CD14-positive monocyte (primary cell): Measurements from ENCODE around the gene FAM171A1. TPM values are rescaled to one million over a fixed set of nuclear protein-coding genes. Genes with fewer than 3 reads are reported as not detected.

Experiments
- DNase-seq, 3 donors: peaks; one replicate each; pipeline ENCODE4 v3.0.0-alpha.2; 2011 to 2022
- H2AFZ ChIP-seq: 2 replicates; pipeline ENCODE4 v1.6.0; 2012; ENCODE audit warnings: mild to moderate bottlenecking, low read depth, low read length, inconsistent platforms; ENCODE audit not compliant: insufficient read depth, poor library complexity, severe bottlenecking
- H3K27ac ChIP-seq, 2 donors: 1 replicate in 1 of 2; 2 replicates in 1 of 2; pipeline ENCODE4 v1.5.1; 2012 to 2013; ENCODE audit warnings: low read length in 2 of 2, control low read depth in 1 of 2, inconsistent platforms in 1 of 2, low read depth in 1 of 2, mild to moderate bottlenecking in 1 of 2
- H3K27me3 ChIP-seq, 2 donors: one replicate each; pipeline versions ENCODE4 v1.6.0 to v1.6.1; 2011 to 2013; ENCODE audit warnings: low read length in 2 of 2; ENCODE audit not compliant: control insufficient read depth in 2 of 2, insufficient read depth in 2 of 2
- H3K36me3 ChIP-seq, 2 donors: replicated peaks in 1 of 2; 1 replicate in 1 of 2; 2 replicates in 1 of 2; pipeline versions ENCODE4 v1.5.1 to v1.6.1; 2012 to 2013; ENCODE audit warnings: low read length in 2 of 2, control low read depth in 1 of 2, inconsistent platforms in 1 of 2, mild to moderate bottlenecking in 1 of 2; ENCODE audit not compliant: insufficient read depth in 2 of 2, control insufficient read depth in 1 of 2
- H3K4me1 ChIP-seq, 2 donors: 1 replicate in 1 of 2; 2 replicates in 1 of 2; pipeline versions ENCODE4 v1.5.1 to v1.6.1; 2012 to 2013; ENCODE audit warnings: low read length in 2 of 2, control low read depth in 1 of 2, inconsistent platforms in 1 of 2, mild to moderate bottlenecking in 1 of 2, moderate library complexity in 1 of 2; ENCODE audit not compliant: insufficient read depth in 2 of 2, control insufficient read depth in 1 of 2
- H3K4me2 ChIP-seq: replicated peaks from 2 replicates; pipeline ENCODE3; 2012; ENCODE audit warnings: low read length, moderate library complexity, mild to moderate bottlenecking; ENCODE audit not compliant: poor library complexity, severe bottlenecking; ENCODE audit errors: extremely low read depth
- H3K4me3 ChIP-seq, 3 experiments: fragments of 200-600 bp in 1 of 3; sonication (generic) in 1 of 3; replicated peaks in 1 of 3; 1 replicate in 2 of 3; 2 replicates in 1 of 3; pipeline ENCODE4 v1.5.1; 2011 to 2013; ENCODE audit warnings: low read length in 3 of 3, mild to moderate bottlenecking in 3 of 3, control low read depth in 2 of 3, low read depth in 2 of 3, inconsistent platforms in 1 of 3, moderate library complexity in 1 of 3
- H3K79me2 ChIP-seq: 2 replicates; pipeline ENCODE4 v1.6.0; 2012; ENCODE audit warnings: mild to moderate bottlenecking, control low read depth, inconsistent platforms, low read length, moderate library complexity; ENCODE audit not compliant: insufficient read depth
- H3K9ac ChIP-seq: 2 replicates; pipeline ENCODE4 v1.6.0; 2017; ENCODE audit warnings: low read length, mild to moderate bottlenecking; ENCODE audit not compliant: insufficient read depth, poor library complexity, severe bottlenecking
- H3K9me3 ChIP-seq, 2 donors: replicated peaks in 1 of 2; 1 replicate in 1 of 2; 2 replicates in 1 of 2; pipeline versions ENCODE4 v1.5.1 to v1.6.1; 2012 to 2013; ENCODE audit warnings: low read length in 2 of 2, control low read depth in 1 of 2; ENCODE audit not compliant: control insufficient read depth in 1 of 2, insufficient read depth in 1 of 2
- H4K20me1 ChIP-seq: 2 replicates; pipeline ENCODE4 v1.6.0; 2012; ENCODE audit warnings: mild to moderate bottlenecking, low read length, control low read depth, moderate library complexity; ENCODE audit not compliant: insufficient read depth
- H3K27ac Mint-ChIP-seq, 7 donors: one replicate each; pipeline ENCODE4 v1.8.0; 2020; ENCODE audit warnings: mild to moderate bottlenecking in 7 of 7, mixed read lengths in 7 of 7, moderate library complexity in 6 of 7, inconsistent platforms in 2 of 7
- H3K27me3 Mint-ChIP-seq, 3 donors: one replicate each; pipeline ENCODE4 v1.8.0; 2021 to 2022; ENCODE audit warnings: low read depth in 3 of 3, mild to moderate bottlenecking in 3 of 3, mixed read lengths in 3 of 3, moderate library complexity in 3 of 3, inconsistent platforms in 1 of 3
- H3K36me3 Mint-ChIP-seq, 2 donors: one replicate each; pipeline ENCODE4 v1.8.0; 2020; ENCODE audit warnings: mixed read lengths in 2 of 2, inconsistent platforms in 1 of 2, mild to moderate bottlenecking in 1 of 2
- H3K4me1 Mint-ChIP-seq: one replicate; pipeline ENCODE4 v1.8.0; 2020; ENCODE audit warnings: mild to moderate bottlenecking, mixed read lengths
- H3K4me3 Mint-ChIP-seq, 2 donors: one replicate each; pipeline ENCODE4 v1.8.0; 2020; ENCODE audit warnings: mild to moderate bottlenecking in 2 of 2, mixed read lengths in 2 of 2, moderate library complexity in 1 of 2
- H3K9me3 Mint-ChIP-seq, 7 donors: one replicate each; pipeline ENCODE4 v1.8.0; 2020 to 2022; ENCODE audit warnings: mixed read lengths in 7 of 7, mild to moderate bottlenecking in 6 of 7, moderate library complexity in 6 of 7, inconsistent platforms in 2 of 7
- CTCF ChIP-seq: fragments of 200-600 bp; IDR thresholded peaks from one replicate; pipeline ENCODE4 v1.8.0; 2022; ENCODE audit warnings: antibody characterized with exemption, mild to moderate bottlenecking
- WGBS: methylation state at CpG from one replicate; pipeline ENCODE4 v1.1.5; 2013; ENCODE audit warnings: missing lambda C conversion rate; ENCODE audit not compliant: insufficient coverage; 5-methylcytosine and 5-hydroxymethylcytosine counted together
- intact Hi-C, 2 donors: fragments of 100-400 bp; cut with micrococcal nuclease; formaldehyde crosslinking; loops; one replicate each; pipeline versions ENCODE4 v1.15.0 to v1.15.1; 2023
- polyA plus RNA-seq, 3 donors: library from polyadenylated mRNA; depleted of rRNA in 1 of 3; unstranded in 2 of 3; stranded (reverse) in 1 of 3; fragments of 300-500 nt in 2 of 3; fragments of >200 nt in 1 of 3; fragmentation: Illumina TruSeq in 2 of 3; gene quantifications; 1 replicate in 2 of 3; 2 replicates in 1 of 3; pipeline ENCODE4 v1.2.3, GENCODE V29; 2012 to 2021

FAM171A1 gene
- polyA plus RNA-seq, 3 donors = not detected

GRCh38 chr10:15374156-15374555 lies 3.1 kb upstream of the FAM171A1 start:
- H3K4me1 ChIP-seq = no peaks in the 10 kb centered on the region
- Mint-ChIP-seq H3K4me1 (peaks cover 3% of the 10 kb centered on the region), H3K4me3 (no peak overlapping the region), H3K36me3 (peaks cover 3% of the 10 kb centered on the region in 2 donors), H3K9me3 (peaks cover 0 to 7% (median 4%) of the 10 kb centered on the region in 7 donors), H3K27me3 (peaks cover 56 to 72% (median 62%) of the 10 kb centered on the region in 3 donors), H3K27ac (no peak overlapping the region)
- no peaks in the 10 kb centered on the region for H4K20me1 ChIP-seq
- H3K27me3 ChIP-seq = peaks cover 39 to 50% of the 10 kb centered on the region in 2 donors
- H3K9ac ChIP-seq = no peak overlapping the region
- no peak for DNase-seq
- no peak overlapping the region for H3K27ac ChIP-seq
- TF ChIP-seq CTCF = no peak
- H3K4me3 ChIP-seq = no peak overlapping the region
- intact Hi-C loops = no loop called here
- no peaks in the 10 kb centered on the region for H3K36me3 ChIP-seq
- no peak overlapping the region for H2AFZ ChIP-seq
- peaks cover 0 to 13% of the 10 kb centered on the region in 2 donors for H3K9me3 ChIP-seq
- no peaks in the 10 kb centered on the region for H3K79me2 ChIP-seq
- no peak overlapping the region for H3K4me2 ChIP-seq
- WGBS = no CpG with 5 or more reads among the region's 3 CpGs

GRCh38 chr10:15373199-15373598 lies 2.1 kb upstream of the FAM171A1 start:
- Mint-ChIP-seq H3K36me3 (peaks cover 3% of the 10 kb centered on the region in 2 donors), H3K4me3 (peak overlapping the region in 1 of 2 donors; percentile 54), H3K27me3 (peaks cover 63 to 75% (median 67%) of the 10 kb centered on the region in 3 donors), H3K27ac (no peak overlapping the region), H3K4me1 (peaks cover 3% of the 10 kb centered on the region), H3K9me3 (peaks cover 0 to 7% (median 4%) of the 10 kb centered on the region in 7 donors)
- intact Hi-C loops = no loop called here
- Histone ChIP-seq H3K4me2 (no peak overlapping the region), H3K79me2 (no peaks in the 10 kb centered on the region), H3K36me3 (no peaks in the 10 kb centered on the region), H3K4me1 (no peaks in the 10 kb centered on the region), H3K27me3 (peaks cover 47 to 60% of the 10 kb centered on the region in 2 donors), H2AFZ (no peak overlapping the region), H3K9ac (no peak overlapping the region), H3K4me3 (no peak overlapping the region), H4K20me1 (no peaks in the 10 kb centered on the region), H3K27ac (no peak overlapping the region), H3K9me3 (peaks cover 0 to 13% of the 10 kb centered on the region in 2 donors)
- TF ChIP-seq CTCF = no peak
- DNase-seq = no peak
- WGBS = 100% methylated on average over 1 of the region's 2 CpGs
